ENCODE data around the gene KMT2B.
"Not testable (repeated sequence)": the region's sequence is repeated elsewhere in the genome, so short reads cannot be mapped to it uniquely, and the experiment has no call there.

KMT2B gene, protein sequence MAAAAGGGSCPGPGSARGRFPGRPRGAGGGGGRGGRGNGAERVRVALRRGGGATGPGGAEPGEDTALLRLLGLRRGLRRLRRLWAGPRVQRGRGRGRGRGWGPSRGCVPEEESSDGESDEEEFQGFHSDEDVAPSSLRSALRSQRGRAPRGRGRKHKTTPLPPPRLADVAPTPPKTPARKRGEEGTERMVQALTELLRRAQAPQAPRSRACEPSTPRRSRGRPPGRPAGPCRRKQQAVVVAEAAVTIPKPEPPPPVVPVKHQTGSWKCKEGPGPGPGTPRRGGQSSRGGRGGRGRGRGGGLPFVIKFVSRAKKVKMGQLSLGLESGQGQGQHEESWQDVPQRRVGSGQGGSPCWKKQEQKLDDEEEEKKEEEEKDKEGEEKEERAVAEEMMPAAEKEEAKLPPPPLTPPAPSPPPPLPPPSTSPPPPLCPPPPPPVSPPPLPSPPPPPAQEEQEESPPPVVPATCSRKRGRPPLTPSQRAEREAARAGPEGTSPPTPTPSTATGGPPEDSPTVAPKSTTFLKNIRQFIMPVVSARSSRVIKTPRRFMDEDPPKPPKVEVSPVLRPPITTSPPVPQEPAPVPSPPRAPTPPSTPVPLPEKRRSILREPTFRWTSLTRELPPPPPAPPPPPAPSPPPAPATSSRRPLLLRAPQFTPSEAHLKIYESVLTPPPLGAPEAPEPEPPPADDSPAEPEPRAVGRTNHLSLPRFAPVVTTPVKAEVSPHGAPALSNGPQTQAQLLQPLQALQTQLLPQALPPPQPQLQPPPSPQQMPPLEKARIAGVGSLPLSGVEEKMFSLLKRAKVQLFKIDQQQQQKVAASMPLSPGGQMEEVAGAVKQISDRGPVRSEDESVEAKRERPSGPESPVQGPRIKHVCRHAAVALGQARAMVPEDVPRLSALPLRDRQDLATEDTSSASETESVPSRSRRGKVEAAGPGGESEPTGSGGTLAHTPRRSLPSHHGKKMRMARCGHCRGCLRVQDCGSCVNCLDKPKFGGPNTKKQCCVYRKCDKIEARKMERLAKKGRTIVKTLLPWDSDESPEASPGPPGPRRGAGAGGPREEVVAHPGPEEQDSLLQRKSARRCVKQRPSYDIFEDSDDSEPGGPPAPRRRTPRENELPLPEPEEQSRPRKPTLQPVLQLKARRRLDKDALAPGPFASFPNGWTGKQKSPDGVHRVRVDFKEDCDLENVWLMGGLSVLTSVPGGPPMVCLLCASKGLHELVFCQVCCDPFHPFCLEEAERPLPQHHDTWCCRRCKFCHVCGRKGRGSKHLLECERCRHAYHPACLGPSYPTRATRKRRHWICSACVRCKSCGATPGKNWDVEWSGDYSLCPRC (N-terminal part only)

DNA sequence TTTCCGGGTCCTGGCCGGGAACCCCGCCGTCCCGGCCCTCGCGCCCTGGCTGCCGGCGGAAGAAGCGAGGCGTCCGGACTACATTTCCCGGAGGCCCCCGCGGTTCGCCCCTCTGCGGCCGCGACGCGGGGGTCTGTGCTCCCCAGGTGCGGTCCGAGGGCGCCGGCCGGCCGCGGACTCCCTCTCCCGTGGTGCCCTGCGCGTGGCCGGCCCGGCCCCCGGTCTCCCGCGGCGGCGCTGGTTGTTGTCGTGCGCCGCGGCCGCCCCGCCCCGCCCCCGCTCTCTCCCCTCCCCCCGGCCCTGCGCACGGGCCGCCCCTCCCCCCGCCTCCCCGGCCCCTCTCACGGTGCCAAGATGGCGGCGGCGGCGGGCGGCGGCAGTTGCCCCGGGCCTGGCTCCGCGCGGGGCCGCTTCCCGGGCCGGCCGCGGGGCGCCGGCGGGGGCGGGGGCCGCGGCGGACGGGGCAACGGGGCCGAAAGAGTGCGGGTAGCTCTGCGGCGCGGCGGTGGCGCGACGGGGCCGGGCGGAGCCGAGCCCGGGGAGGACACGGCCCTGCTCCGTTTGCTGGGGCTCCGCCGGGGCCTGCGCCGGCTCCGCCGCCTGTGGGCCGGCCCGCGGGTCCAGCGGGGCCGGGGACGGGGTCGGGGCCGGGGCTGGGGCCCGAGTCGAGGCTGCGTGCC is at the start of gene KMT2B:
Gene KMT2B, plus strand, starts transcription at position 339 of the 680 bp plus-strand sequence. Its CDS starts 16 bp downstream, at position 355.
- no peak for DNase-seq

DNA sequence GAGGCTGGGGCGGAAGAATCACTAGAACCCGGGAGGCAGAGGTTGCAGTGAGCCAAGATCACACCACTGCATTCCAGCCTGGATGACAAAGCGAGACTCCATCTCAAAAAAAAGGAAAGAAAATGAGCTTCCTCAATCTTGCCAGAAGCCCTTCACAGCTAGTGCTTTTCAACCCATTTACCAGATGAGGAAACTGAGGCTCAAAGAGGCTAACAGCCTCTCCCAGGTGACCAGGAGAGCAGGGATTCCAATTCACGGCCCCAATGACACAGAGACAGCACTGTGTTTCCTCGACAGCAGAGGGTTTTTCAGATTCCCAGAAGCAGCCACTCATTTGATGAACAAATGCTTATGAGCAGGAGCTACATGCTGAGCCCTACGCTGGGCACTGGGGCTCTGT is 48.2 kb upstream of the KMT2B start:
- no peak for DNase-seq

DNA sequence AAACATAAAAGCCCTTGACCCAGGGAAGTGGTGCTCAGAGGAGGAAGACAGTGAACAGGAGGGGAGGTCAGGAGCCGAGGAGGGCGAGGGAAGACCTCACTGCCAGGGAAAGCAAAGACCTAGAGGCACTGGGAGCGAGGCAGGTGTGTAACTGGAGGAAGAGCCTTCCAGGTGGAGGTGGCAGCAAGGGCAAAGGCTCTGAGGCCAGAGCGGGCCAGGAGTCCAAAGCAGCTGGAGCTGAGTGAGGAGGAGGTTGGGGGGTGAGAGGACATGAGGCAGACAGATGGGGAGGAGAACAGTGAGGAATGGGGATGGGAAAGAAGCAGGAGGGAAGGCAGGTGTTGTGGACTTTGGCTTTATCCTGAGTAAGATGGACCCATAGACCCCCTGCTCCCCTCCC is 47.8 kb upstream of the KMT2B start:
- no peak for DNase-seq

DNA sequence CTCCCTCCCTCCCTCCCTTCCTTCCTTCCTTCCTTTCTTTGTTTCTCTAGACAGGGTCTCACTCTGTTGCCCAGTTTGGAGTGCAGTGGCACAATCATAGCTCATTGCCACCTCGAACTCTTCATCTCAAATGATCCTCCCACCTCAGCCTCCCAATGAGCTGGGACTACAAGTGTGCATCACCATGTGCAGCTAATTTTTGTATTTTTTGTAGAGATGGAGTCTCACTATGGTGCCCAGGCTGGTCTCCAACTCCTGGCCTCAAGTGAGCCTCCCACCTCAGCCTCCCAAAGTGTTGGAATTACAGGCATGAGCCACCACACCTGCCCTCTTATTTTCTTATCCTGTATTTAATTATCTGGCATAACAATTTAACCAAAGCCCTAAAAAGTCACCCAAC is 47.1 kb upstream of the KMT2B start:
- no peak for DNase-seq

DNA sequence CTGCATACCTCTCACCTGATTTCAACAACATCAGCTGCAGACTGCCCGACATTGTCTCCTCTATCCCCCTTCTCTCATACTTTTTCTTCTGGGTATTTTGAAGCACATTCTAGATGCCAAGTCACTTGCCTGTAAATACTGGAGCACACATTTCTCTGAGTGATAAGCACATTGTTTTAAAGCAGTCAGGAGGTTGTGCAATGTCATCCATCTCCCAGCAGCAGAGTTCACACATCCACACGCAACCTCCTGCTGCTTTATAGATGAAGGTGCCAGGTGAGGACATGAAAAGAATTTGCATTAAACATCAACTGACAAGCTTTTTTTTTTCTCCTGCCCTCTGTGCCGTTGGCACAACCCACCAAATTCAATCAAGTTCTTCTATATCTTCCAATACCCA is 46.0 kb upstream of the KMT2B start:
- DNase-seq = no peak

DNA sequence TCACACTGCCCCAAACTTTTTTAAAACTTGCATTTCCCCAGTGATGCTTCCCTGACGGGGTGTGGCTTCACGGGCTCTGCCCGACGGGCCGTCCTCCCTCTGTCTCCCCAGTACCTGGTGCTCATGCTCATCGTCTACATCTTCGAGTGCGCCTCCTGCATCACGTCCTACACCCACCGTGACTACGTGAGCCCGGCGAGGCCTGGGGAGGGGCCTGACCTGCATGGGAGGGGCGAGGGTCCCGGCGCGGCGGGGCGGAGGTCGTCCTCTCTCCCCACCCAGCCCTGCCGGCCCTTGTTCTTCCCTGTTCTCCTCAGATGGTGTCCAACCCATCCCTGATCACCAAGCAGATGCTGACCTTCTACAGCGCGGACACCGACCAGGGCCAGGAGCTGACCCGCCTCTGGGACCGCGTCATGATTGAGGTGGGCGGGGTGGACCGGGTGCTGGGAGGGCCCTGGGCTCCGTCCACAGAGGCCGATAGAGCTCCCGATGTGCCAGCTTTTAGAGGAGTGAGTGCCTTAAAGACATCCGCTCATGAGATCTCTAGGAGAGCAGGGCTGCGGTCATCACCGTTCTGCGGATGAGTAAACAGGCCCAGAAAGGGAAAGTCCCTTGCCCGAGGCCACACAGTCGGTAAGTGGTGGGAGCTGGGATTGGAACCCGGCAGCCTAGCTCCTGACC is 44.5 kb upstream of the KMT2B start:
- DNase-seq = peak; percentile 21

DNA sequence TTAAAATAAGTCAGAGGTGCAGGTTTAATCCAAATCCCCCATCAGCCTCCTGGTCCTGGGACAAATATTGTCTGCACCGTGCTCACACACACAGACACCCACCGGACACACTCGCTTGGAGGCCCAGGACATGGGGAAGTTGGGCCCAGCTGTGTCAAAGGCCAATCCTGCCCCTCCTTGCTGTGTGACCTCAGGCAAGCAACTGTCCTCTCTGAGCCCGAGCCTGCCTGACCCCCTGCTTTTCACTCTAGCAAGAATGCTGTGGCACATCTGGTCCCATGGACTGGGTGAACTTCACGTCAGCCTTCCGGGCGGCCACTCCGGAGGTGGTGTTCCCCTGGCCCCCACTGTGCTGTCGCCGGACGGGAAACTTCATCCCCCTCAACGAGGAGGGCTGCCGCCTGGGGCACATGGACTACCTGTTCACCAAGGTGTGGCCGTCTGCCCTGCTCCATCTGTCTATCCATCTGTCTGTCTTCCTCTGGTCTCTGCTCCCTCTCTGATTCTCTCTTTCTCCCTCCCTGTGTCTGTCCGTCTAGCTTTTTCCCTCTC is 42.1 kb upstream of the KMT2B start:
- no peak for DNase-seq

DNA sequence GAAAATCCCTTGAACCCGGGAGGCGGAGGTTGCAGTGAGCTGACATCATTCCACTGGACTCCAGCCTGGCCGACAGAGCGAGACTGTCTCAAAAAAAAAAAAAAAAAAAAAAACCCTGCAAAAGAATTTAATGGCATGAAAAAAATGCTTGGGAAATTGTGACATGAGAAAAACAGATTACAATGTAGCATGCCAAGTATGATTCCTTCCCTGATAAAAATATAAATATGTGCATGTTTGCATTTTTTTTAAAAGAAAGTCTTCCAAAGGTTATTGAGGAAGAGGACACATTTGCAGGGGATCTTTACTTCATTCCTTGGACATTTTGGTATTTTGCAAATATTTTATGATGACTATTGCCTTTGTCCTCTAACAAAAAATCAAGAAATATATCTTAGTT is 28.0 kb upstream of the KMT2B start:
- no peak for DNase-seq

DNA sequence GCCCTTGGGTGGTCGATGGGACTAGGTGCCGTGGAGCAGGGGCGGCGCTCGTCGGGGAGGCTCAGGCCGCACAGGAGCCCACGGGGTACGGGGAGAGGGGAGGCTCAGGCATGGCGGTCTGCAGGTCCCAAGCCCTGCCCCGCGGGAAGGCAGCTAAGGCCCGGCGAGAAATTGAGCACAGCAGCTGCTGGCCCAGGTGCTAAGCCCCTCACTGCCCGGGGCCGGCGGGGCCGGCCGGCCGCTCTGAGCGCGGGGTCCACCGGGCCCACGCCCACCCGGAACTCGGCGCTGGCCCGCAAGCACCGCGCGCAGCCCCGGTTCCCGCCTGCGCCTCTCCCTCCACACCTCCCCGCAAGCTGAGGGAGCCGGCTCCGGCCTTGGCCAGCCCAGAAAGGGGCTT is 26.7 kb upstream of the KMT2B start:
- DNase-seq = not testable (repeated sequence)

DNA sequence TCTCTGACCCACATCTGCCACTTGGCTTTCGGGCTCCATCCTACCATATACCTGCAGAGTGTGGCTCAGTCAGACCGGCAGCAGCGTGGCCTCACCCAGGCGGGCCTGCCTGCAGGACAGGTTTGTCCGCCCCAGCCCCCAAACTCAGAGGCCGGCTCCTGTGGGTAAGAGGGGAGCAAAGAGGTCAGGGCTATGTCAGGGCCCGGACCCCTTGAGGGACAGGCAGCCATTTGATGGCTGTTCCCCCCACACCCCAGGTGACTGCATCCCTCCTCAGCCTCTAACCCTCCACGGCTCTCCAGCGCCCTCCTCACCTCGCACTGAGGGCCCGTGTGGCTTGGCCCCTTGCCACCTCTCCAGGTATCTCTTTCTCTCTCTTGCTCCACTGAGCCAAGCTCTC is 25.8 kb upstream of the KMT2B start:
- no peak for DNase-seq

DNA sequence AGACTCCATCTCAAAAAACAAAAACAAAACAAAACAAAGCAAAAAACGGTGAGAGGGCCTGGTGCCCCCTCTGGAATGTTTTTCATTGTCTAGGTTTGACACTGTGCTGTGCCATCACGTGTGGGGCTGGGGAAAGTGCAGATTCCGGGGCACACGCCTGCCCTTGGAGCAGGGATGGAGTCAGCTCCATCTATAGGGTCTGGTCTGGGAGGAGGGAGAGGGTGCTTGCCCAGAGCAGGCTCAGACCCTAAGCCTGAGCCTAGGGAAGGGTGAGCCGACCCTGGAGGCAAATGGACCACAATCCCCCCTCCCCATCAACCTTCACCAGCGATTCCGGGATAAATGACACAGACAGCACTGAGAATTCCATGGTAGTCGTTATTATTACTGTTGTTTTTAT is 24.4 kb upstream of the KMT2B start:
- no peak for DNase-seq

DNA sequence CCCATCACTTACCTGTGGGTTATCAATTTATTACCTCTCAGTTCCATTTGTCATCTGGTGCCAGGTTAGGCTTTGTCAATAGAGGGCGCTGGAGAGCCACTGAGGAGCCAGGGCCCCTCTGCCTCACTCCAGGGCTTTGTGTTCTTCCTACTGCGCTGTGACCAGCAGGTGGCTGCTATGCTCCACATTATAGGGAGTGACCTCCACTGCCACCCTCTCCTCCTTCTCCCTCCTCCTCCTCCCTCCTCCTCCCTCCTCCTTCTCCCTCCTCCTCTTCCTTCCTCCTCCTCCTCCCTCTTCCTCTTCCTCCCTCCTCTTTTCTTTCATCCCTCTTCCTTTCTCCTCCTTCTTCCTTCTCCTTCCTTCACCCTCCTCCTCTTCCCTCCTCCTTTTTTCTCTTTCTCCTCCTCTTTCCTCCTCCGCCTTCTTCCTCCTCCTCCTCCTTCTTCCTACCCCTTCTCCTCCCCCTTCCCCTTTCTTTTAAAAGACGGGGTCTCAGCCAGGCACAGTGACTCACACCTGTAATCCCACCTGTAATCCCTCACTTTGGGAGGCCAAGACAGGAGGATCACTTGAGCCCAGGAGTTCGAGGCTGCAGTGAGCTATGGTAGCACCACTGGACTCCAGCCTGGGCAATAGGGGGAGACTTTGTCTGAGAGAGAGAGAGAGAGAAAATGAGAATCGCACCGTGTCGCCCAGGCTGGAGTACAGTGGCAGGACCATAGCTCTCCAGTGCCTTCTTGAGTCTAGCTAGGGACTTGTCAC is 23.8 kb upstream of the KMT2B start:
- DNase-seq = peak; percentile 91

DNA sequence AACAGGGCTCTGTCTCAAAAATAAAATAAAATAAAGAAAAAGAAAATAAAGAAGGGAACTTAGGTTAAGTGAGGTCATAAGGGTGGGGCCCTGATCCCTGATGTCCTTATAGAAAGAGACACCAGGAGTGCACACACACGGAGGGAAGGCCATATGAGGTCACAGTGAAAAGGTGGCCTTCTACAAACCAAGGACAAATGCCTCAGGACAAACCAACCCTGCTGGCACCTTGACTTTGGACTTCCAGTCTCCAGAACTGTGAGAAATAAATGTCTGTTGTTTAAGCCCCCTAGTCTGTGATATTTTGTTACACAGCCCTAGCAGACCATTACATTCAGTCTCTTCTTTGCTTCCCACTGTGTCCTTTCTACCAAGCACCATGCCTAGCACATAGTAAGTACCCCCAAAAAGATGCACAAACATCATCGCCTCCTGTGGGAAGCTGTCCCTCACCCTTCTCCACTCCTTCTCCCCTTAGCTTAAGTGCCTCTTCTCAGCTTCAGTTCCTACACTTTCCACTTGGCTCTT is 21.8 kb upstream of the KMT2B start:
- no peak for DNase-seq

DNA sequence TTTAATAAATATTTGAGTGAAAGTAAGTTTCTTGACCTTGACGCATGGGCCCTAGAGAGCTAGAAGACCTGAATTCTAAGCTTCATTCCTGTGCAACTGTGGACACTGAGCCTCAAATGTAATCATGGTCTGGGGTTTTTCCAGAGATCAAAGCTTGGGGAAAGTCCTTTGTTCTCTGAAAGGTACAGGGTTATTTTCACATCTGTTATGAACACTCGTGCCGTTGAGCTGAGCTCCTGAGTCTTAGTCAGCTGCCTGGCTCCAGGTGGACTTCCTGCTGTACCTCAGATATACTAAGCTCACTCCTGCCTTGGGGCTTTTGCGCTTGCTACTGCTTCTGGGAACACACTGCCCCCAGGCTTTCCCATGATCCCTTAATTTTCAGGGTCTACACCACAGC is 21.0 kb upstream of the KMT2B start:
- no peak for DNase-seq

DNA sequence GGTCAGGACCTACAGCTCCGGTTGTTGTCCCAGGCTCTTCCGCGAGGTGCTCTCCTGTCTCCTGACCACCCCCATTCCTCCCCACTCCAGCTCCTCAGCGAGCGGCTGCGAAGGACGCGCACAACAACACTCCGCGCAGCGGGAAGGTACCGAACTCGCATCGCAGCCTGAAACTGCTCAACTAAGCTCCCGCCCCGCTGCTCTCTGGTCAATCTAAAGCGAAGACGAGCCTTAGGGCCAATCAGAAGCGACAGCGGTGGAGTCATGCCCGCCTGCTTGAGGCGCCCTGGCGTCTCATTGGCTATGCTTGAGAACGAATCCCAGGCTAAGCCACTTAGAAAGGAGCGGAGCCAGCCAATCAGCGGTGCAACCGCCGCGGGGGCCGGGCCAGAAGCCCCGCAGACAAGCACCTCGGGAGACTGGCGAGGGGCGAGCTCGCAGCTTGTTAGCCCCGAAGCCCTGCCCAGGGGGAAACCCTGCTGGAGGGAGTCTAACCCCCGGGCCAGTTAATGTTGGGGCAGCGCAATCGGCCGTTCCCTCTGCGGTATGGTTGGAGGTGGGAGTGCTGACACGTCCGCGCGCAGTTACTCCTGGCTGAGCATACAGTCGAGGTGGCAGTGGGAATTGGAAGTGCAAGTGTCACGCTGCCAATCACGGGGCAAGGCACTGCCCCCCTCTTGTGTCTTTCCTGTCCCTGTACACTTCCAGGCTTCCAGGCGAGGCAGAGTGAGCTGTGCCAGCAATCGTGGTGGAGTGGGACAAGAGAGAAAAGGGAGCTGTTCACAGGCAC is 15.4 kb upstream of the KMT2B start:
- DNase-seq = peak; percentile 88

DNA sequence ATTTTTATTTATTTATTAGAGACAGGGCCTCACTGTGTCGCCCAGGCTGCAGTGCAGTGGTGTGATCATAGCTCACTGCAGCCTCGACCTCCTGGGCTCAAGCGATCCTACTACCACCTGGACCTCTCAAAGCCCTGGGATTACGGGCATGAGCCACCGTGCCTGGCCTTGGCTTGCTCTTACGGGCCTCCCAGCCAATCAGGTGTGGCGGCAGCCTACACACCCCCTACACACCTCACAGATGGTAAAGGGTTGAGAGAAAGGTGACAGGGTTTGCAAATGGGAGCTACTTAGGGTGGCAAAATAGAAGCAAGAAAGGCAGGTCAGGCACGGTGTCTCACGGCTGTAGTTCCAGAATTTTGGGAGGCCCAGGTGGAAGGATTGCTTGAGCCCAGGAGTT is 14.5 kb upstream of the KMT2B start:
- no peak for DNase-seq

DNA sequence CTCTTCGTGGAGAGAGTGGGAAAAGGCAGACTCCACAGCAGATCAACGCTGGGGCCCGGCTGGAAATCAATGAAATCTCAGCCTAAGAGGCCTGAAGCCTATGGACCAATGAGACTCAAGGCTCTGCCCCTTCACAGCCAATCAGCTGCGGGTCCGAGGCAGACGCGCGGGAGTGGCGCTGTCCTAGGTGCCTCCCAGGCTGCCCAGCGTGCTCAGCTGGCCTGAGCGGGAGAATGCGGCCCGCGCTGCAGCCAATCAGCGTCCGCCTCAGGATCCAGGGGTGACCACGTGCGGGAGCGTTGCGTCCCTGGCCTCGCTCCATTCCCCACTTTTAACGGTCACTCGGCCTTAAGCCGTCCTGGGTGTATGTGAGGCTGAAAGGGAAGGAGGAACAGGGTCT is 13.6 kb upstream of the KMT2B start, which contains the start of gene ZBTB32:
Gene ZBTB32, plus strand, starts transcription at position 341 of the 400 bp plus-strand sequence. CDS start 10,069 bp downstream, outside the sequence.
- no peak for DNase-seq

DNA sequence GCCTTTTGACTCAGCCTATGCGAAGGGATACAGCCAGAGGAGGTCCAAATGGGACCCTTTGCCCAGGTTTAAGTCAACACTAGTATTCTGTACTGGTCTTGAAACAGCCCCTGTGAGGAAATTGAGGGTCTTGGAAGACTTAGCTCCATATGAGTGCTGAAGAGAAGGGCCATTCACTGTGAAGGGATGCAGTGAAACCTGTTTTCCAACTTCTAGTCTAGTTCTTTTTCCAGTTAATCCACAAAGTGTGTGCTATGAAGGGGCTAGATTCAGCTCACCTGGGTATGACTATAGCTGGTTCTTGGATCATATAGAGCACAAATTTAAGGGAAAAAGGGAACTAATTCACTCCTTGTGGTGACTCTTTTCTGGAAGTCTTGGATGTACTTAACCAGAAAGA is 9.4 kb upstream of the KMT2B start:
- no peak for DNase-seq
